GM18868 (cell line): ENCODE data around the gene SUMO2.

Experiments
- ATAC-seq: cut with Tn5 transposase; IDR thresholded peaks from one replicate; pipeline ENCODE4 v1.9.1; 2021; ENCODE audit warnings: mild to moderate bottlenecking, moderate library complexity; ENCODE audit not compliant: unreplicated experiment

SUMO2 gene

GRCh38 chr17:75124819-75125162 is 58.0 kb downstream of the SUMO2 start:
- ATAC-seq = no peak

- ATAC-seq = no peak
Measured at GRCh38 chr17:75124041-75124818, 58.5 kb downstream of the SUMO2 start.

DNA sequence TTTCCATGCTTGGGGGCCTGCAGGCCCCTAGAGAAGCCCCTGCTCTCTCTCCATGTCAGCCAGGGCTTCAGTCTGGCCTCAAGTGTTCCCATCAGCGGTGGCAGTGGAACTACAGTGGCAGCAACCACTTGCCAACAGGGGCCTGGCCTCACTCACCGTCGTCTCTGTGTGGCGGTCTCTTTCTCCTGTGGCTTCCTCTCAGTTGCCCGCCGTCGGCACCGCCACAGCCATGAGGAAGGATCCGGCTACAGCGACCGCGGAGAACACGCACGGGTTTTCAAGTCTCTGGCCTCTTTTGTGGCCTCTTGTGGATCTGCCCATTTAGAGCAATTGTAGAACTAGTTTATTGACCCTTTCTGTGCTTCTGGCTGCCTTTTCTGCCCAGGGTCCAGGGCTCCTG is 64.5 kb downstream of the SUMO2 start:
- no peak for ATAC-seq

GRCh38 chr17:75116737-75117136 is 66.0 kb downstream of the SUMO2 start:
- ATAC-seq = no peak
